HG03442 (cell line): Measurements from ENCODE around the gene GLYR1.

Experiments used
- ATAC-seq: cut with Tn5 transposase; IDR thresholded peaks from one replicate; pipeline ENCODE4 v1.9.1; 2021; ENCODE audit warnings: mild to moderate bottlenecking, moderate library complexity; ENCODE audit not compliant: unreplicated experiment

GLYR1 gene

GRCh38 chr16:4880006-4880580 is 33.0 kb upstream of the GLYR1 start:
- no peak for ATAC-seq

GRCh38 chr16:4879049-4879448 is 32.0 kb upstream of the GLYR1 start:
- no peak for ATAC-seq

- ATAC-seq: no peak
These were observed 30.2 kb upstream of the GLYR1 start for GRCh38 chr16:4877380-4877685.

DNA sequence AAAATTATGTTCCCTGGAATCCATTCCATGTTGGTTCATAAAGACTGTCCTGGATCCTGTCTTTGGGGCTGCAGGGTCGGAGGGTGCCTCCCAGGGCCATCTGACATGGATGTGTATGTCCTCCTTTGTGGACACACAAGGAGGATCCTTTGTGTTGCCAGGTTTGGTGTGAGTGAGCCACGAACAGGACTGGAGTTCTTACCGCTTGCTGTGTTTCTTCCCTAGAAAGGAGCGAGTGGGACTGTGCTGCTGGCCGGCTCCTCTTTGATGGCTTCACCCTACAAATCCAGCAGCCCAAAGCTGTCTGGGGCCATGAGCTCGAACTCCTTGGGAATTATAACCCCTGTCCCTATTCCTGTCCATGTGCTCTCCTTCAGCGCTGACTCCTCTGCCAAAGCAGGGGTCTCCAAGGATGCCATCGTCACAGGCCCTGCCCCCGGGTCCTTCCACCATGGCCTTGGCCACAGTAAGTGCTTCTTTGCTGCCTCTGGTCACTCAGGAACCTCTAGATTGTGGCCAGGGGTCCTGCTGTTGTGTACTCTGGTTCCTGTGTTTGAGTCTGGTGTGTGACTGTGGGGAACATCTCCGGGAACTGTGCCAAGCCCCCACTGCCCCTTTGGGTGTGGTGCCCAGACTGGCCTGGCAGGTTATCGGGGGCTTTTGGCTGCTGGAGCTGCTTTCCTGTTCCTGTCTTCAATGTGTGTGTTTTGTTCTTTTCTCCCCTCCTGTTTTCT is 29.7 kb upstream of the GLYR1 start:
- no peak for ATAC-seq

DNA sequence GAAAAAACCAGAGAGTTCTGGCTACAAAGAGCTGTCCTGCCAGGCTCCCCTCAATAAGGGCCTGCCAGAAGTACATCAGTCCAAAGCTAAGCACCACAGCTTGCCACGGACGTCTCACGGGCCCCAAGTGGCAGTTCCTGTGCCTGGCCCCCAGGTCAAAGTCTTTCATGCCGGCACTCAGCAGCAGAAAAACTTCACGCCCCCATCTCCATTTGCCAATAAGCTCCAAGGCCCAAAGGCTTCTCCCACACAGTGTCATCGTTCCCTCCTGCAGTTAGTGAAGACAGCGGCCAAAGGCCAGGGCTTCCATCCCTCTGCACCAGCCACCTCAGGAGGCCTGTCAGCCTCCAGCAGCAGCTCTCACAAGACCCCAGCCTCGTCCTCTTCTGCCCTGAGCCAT is 27.6 kb upstream of the GLYR1 start:
- ATAC-seq: no peak

- ATAC-seq: no peak
These were observed 26.0 kb upstream of the GLYR1 start for GRCh38 chr16:4873091-4873490.

- ATAC-seq: no peak
These were observed 24.0 kb upstream of the GLYR1 start for GRCh38 chr16:4871071-4871470.

GRCh38 chr16:4870138-4870671 is 23.1 kb upstream of the GLYR1 start:
- ATAC-seq: no peak

DNA sequence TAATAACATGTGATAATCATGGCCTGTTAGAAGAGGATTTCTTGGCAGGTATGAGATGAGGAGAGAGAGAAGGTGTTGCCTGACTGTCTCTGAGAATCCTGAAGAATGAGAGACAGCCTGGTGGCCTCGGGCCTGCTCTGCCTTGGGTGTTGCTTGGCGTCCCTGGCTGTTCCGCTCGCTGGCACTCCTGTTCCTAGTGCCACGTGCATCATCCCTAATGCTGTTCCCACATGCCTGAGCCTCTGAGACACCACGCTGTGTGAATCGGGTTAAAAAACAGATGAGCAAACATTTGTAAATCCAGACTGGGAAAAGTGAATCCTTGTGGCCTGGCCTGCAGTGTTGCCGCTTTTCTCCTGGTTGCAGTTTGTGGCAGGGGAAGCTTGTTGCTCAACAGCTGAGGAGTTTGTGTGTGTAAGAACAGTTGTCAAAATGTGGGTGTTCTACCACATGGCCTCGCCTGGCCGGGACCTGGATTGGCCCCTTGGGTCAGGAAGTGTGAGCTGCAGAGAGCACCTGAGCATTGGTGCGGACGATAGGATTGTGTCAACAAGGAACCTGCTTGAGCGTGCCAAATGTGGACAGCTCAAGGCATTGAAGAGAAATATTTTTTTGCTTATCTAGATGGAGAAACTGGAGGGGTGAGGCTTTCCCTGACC is 22.2 kb upstream of the GLYR1 start:
- no peak for ATAC-seq

DNA sequence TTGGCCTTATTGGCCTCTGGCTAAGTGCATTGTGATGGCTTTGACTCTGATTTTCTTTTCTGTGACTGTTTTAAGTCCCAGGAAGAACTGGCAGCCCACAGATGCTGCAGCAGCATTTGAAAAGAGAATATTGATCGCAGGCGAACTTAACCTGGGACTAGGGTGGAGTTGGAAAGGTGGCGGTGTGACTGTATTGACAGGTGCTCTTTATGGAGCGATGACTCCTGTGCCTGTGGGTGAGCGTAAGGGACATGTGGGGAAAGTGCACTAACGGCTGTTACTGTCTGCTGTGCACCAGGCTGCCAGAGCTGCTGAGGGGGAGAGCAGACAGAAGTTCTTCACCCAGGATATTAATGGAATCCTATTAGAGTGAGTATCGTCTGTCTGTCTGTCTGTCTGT is 21.4 kb upstream of the GLYR1 start:
- no peak for ATAC-seq

DNA sequence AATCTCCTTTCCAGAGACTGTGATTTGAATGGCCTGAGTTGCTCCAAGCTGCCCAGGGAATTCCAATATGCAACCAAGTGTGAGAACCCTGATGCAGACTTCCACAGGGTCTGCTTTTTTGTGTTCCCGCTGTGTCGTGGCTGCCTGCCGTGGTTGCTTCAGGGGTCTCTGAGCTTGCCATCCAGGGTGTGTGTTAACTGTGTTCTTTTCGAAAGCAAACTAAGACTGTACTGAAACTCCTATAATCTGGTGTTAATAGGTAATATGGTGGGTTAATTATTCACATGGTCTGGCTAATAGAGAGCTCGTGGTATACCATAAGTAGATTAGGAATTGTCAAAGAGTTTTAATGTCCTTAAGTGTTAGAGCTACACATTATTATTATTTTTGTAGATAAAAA is 20.9 kb upstream of the GLYR1 start:
- ATAC-seq: no peak

DNA sequence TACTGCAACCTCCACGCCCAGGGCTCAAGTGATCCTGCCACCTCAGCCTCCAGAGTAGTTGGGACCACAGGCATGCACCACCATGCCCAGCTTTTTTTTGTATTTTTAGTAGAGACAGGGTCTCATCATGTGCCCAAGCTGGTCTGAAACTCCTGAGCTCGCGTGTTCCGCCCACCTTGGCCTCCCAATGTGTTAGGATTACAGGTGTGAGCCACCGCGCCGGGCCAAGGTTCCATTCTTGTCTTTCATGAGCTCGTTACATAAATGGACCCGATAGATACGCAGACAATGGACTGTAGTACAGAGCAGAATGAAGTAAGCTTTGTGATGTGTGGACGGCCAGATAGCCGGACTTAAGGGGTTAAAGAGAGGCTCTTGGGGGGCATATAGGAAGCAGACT is 19.5 kb upstream of the GLYR1 start:
- ATAC-seq: no peak

DNA sequence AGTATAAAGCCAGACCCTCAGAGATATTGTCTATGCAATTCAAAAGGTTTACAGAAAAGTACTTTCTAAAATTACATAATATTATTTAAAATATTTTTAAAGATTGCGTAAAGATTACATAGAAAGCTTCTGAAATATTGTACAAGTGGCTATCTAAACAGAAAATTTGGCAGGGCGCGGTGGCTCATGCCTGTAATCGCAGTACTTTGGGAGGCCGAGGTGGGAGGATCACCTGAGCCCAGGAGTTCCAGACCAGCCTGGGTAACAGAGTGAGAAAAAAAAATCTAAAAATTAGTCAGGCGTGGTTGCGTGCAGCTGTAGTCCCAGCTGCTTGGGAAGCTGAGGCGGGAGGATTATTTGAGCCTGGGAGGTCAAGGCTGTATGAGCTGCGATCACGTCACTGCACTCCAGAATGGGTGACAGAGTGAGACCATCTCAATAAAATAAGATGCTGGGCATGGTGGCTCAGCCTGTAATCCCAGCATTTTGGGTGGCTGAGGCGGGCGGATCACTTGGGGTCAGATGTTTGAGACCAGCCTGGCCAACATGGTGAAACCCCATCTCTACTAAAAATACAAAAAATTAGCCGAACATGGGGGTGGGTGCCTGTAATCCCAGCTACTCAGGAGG is 18.3 kb upstream of the GLYR1 start:
- ATAC-seq: no peak

- ATAC-seq: no peak
These were observed 17.6 kb upstream of the GLYR1 start for GRCh38 chr16:4864728-4865127.

GRCh38 chr16:4862639-4863038 is 15.6 kb upstream of the GLYR1 start:
- ATAC-seq: no peak

GRCh38 chr16:4860727-4861342 is 13.7 kb upstream of the GLYR1 start:
- no peak for ATAC-seq

GRCh38 chr16:4859900-4860255 is 12.8 kb upstream of the GLYR1 start:
- ATAC-seq: no peak

GRCh38 chr16:4859190-4859899 is 12.3 kb upstream of the GLYR1 start:
- no peak for ATAC-seq

DNA sequence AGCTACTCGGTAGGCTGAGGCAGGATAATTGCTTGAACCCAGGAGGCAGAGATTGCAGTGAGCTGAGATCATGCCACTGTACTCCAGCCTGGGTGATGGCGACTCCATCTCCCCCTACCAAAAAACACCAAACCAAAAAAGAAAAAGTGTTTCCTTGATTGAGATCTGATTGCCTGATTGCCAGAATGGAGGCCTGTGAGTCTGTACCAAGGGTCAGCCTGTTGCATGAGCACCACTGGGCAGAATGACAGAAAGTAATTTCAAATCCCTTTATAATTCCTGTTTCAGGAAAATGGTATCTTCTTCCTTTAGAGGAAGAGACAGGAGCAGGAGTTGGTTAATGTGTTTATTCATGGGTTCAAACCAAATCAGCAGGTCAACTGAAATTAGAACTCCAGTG is 8.7 kb upstream of the GLYR1 start:
- no peak for ATAC-seq

GRCh38 chr16:4855371-4855770 is 8.3 kb upstream of the GLYR1 start:
- ATAC-seq: no peak
